ENCODE results near the gene SORCS2. TPM values are rescaled to one million over a fixed set of nuclear protein-coding genes. Genes with fewer than 3 reads are reported as not detected.

SORCS2 gene
- total RNA-seq, 1 donor from 2014 or later: 13.8 TPM

DNA sequence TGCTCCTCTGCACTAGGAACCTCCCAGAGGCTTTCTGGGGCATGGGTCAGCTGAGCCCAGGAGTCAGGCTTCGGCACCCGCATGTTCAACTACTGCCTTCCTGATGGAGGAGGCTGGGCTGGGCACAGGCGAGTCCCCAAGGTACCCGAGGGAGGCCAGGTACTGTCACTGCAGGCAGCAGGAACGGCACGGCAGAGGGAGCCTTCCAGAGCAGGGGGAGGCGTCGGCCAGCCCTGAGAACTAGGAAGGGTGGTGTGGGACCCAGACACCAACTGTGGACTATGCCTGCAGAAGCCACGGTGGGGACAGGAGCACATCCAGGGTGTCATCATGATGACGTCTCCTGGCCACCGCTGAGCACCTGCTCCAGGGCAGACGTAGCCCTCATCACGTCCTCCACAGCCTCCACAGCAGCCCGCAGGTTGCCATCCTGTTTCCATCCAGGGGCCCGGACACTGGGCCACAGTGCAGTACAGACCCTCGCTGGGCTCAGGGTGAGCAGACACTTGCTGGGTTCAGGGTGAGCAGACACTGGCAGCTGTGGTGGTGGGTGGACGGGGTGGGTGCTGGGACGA, 40.8 kb downstream of the SORCS2 start:
- no peaks in the 10 kb centered on the region for H3K9me3 ChIP-seq (ENCODE audit: insufficient read depth, low read depth, low read length)
- no peak overlapping the region for H3K4me2 ChIP-seq (ENCODE audit: low read length)
- no peak overlapping the region for H3K4me3 Mint-ChIP-seq (ENCODE audit: unreplicated experiment)
- peaks cover 4% of the 10 kb centered on the region for H3K4me1 Mint-ChIP-seq (ENCODE audit: low read depth, unreplicated experiment)
- peaks cover 13% of the 10 kb centered on the region for H3K79me2 ChIP-seq (ENCODE audit: insufficient read depth, low read length)
- TF ChIP-seq, protein P1, sequence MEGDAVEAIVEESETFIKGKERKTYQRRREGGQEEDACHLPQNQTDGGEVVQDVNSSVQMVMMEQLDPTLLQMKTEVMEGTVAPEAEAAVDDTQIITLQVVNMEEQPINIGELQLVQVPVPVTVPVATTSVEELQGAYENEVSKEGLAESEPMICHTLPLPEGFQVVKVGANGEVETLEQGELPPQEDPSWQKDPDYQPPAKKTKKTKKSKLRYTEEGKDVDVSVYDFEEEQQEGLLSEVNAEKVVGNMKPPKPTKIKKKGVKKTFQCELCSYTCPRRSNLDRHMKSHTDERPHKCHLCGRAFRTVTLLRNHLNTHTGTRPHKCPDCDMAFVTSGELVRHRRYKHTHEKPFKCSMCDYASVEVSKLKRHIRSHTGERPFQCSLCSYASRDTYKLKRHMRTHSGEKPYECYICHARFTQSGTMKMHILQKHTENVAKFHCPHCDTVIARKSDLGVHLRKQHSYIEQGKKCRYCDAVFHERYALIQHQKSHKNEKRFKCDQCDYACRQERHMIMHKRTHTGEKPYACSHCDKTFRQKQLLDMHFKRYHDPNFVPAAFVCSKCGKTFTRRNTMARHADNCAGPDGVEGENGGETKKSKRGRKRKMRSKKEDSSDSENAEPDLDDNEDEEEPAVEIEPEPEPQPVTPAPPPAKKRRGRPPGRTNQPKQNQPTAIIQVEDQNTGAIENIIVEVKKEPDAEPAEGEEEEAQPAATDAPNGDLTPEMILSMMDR (IDR thresholded peaks at IDR 0.05; ENCODE audit: insufficient read depth, low read depth, low read length): no peak
- no peak for TF ChIP-seq EZH2 (IDR thresholded peaks at IDR 0.05; ENCODE audit: insufficient read depth, low read length)
- H3K9ac ChIP-seq (ENCODE audit: low read length): no peak overlapping the region
- no peak for DNase-seq (ENCODE audit: low read depth)
- no peaks in the 10 kb centered on the region for H3K27me3 ChIP-seq (ENCODE audit: insufficient read depth, low read length)
- H3K36me3 Mint-ChIP-seq (ENCODE audit: low read depth, unreplicated experiment): peaks cover 9% of the 10 kb centered on the region
- no peak overlapping the region for H3K4me3 ChIP-seq (ENCODE audit: insufficient read depth, low read depth, low read length)
- H3K36me3 ChIP-seq (ENCODE audit: insufficient read depth, low read length): no peaks in the 10 kb centered on the region
- H3K27ac Mint-ChIP-seq (ENCODE audit: unreplicated experiment): no peak overlapping the region
- peaks cover 4% of the 10 kb centered on the region for H3K27me3 Mint-ChIP-seq (ENCODE audit: low read depth, unreplicated experiment)
- peaks cover 36% of the 10 kb centered on the region for H4K20me1 ChIP-seq (ENCODE audit: insufficient read depth, low read length)
- peaks cover 4% of the 10 kb centered on the region for H3K9me3 Mint-ChIP-seq (ENCODE audit: unreplicated experiment)
- no peaks in the 10 kb centered on the region for H3K4me1 ChIP-seq (ENCODE audit: insufficient read depth, low read length)
- no peak overlapping the region for H3K27ac ChIP-seq (ENCODE audit: low read depth, low read length)
- H2AFZ ChIP-seq (ENCODE audit: low read depth, low read length): no peak overlapping the region
- no peak for FAIRE-seq

DNA sequence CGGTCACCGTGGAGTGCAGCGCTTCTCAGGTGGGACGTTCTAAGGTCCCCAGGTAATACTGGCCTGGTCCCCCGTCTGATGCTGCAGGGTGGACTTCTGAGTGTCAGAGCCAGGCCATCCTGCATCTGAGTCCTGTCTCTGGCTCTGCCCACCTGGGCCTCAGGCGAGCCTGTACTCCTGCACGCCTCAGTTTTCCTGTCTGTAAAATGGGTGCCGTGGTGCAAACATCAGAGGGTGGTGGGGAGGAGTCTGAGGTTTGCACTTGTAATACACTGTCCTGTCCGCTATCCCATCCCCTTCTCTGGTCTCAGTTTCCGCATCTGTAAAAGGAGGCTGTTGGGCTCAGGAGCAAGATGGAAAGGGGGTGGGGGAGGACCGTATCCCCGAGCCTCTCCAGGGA, 41.3 kb downstream of the SORCS2 start:
- Mint-ChIP-seq H3K27ac (ENCODE audit: unreplicated experiment) (no peak overlapping the region), H3K36me3 (ENCODE audit: low read depth, unreplicated experiment) (peaks cover 5% of the 10 kb centered on the region), H3K4me1 (ENCODE audit: low read depth, unreplicated experiment) (peaks cover 4% of the 10 kb centered on the region), H3K27me3 (ENCODE audit: low read depth, unreplicated experiment) (peaks cover 3% of the 10 kb centered on the region), H3K4me3 (ENCODE audit: unreplicated experiment) (no peak overlapping the region), H3K9me3 (ENCODE audit: unreplicated experiment) (peaks cover 4% of the 10 kb centered on the region)
- DNase-seq (ENCODE audit: low read depth) (no peak), FAIRE-seq (no peak)
- Histone ChIP-seq H2AFZ (ENCODE audit: low read depth, low read length) (no peak overlapping the region), H3K9me3 (ENCODE audit: insufficient read depth, low read depth, low read length) (peaks cover 4% of the 10 kb centered on the region), H3K4me2 (ENCODE audit: low read length) (no peak overlapping the region), H3K4me3 (ENCODE audit: insufficient read depth, low read depth, low read length) (no peak overlapping the region), H3K4me1 (ENCODE audit: insufficient read depth, low read length) (no peaks in the 10 kb centered on the region), H3K79me2 (ENCODE audit: insufficient read depth, low read length) (peaks cover 15% of the 10 kb centered on the region), H3K27ac (ENCODE audit: low read depth, low read length) (no peak overlapping the region), H4K20me1 (ENCODE audit: insufficient read depth, low read length) (peaks cover 33% of the 10 kb centered on the region), H3K27me3 (ENCODE audit: insufficient read depth, low read length) (no peaks in the 10 kb centered on the region), H3K9ac (ENCODE audit: low read length) (no peak overlapping the region), H3K36me3 (ENCODE audit: insufficient read depth, low read length) (no peaks in the 10 kb centered on the region)
- TF ChIP-seq EZH2 (IDR thresholded peaks at IDR 0.05; ENCODE audit: insufficient read depth, low read length): no peak
- TF ChIP-seq, protein P1 (IDR thresholded peaks at IDR 0.05; ENCODE audit: insufficient read depth, low read depth, low read length): no peak

DNA sequence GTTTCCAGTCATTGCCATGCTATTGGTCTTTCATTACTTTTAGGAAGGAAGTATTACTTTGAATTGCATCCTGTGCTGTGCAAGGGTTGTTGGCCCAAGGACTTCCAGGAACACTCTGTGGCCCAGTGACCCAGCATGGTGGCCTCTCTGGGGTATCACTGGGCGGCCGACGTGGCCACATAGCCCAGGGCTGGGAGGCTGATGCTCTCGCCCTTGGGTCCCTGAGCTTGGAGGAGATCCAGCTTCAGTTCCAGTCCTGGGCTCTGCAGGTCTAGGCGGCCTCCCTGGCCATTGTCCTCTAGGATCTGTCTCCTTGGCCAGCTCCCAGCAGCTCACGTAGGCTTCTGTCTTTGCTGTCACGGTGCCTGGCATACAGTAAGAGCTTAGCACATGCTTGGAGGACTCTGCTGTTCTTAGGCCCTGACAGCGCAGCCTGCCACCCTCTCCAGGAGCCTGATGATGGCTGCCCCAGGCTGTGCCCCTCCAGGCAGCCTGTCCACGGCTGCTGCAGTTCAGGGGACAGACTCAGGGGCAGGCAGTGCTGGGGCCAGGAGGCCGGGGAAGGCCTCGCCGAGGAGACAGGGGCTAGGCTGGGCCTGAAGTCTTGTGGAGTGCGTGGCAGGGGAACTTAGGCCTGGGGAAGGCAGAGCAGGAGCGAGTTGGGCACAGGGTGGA, 42.2 kb downstream of the SORCS2 start:
- Mint-ChIP-seq H3K4me1 (ENCODE audit: low read depth, unreplicated experiment) (peaks cover 4% of the 10 kb centered on the region), H3K9me3 (ENCODE audit: unreplicated experiment) (peaks cover 4% of the 10 kb centered on the region), H3K27ac (ENCODE audit: unreplicated experiment) (no peak overlapping the region), H3K27me3 (ENCODE audit: low read depth, unreplicated experiment) (peaks cover 5% of the 10 kb centered on the region), H3K36me3 (ENCODE audit: low read depth, unreplicated experiment) (peaks cover 8% of the 10 kb centered on the region), H3K4me3 (ENCODE audit: unreplicated experiment) (no peak overlapping the region)
- no peak overlapping the region for H3K4me3 ChIP-seq (ENCODE audit: insufficient read depth, low read depth, low read length)
- no peaks in the 10 kb centered on the region for H3K27me3 ChIP-seq (ENCODE audit: insufficient read depth, low read length)
- H3K9me3 ChIP-seq (ENCODE audit: insufficient read depth, low read depth, low read length): peaks cover 4% of the 10 kb centered on the region
- H3K36me3 ChIP-seq (ENCODE audit: insufficient read depth, low read length): no peaks in the 10 kb centered on the region
- TF ChIP-seq, protein P1 (IDR thresholded peaks at IDR 0.05; ENCODE audit: insufficient read depth, low read depth, low read length): no peak
- TF ChIP-seq EZH2 (IDR thresholded peaks at IDR 0.05; ENCODE audit: insufficient read depth, low read length): no peak
- H3K4me2 ChIP-seq (ENCODE audit: low read length): no peak overlapping the region
- H3K79me2 ChIP-seq (ENCODE audit: insufficient read depth, low read length): peaks cover 19% of the 10 kb centered on the region
- H2AFZ ChIP-seq (ENCODE audit: low read depth, low read length): no peak overlapping the region
- H3K27ac ChIP-seq (ENCODE audit: low read depth, low read length): no peak overlapping the region
- H4K20me1 ChIP-seq (ENCODE audit: insufficient read depth, low read length): peaks cover 31% of the 10 kb centered on the region
- H3K4me1 ChIP-seq (ENCODE audit: insufficient read depth, low read length): no peaks in the 10 kb centered on the region
- H3K9ac ChIP-seq (ENCODE audit: low read length): no peak overlapping the region
- FAIRE-seq (no peak), DNase-seq (ENCODE audit: low read depth) (no peak)

Data from astrocyte (in vitro differentiated cells and primary cell).